Prostate gland (tissue), 2 donors: ENCODE measurements around the gene CACNA2D4.

Experiments
- CTCF ChIP-seq, 4 experiments: fragments of 200-600 bp in 2 of 4; fragments of 450-650 bp in 2 of 4; sonication (generic) in 2 of 4; IDR thresholded peaks; 1 replicate in 3 of 4; 2 replicates in 1 of 4; pipeline ENCODE4 v1.5.1; 2016 to 2019; ENCODE audit warnings: antibody characterized with exemption in 4 of 4, mild to moderate bottlenecking in 2 of 4, moderate library complexity in 2 of 4
- POLR2AphosphoS5 ChIP-seq: sonication (generic); formaldehyde crosslinking; IDR thresholded peaks from one replicate; pipeline ENCODE4 v1.6.1; 2017; ENCODE audit warnings: antibody characterized with exemption

- TF ChIP-seq CTCF (IDR thresholded peaks at IDR 0.05) (no peak), POLR2AphosphoS5 (no peak)
These were observed 60.6 kb downstream of the CACNA2D4 start for GRCh38 chr12:1857821-1858220.
